GM18951 (cell line): Measurements from ENCODE around the gene TMEM238.

Source experiments
- POLR2A ChIP-seq: IDR thresholded peaks from 4 replicates; pipeline ENCODE4 v1.6.1; 2011; ENCODE audit warnings: mild to moderate bottlenecking; ENCODE audit not compliant: insufficient read length, insufficient read depth; ENCODE audit errors: extremely low read depth
- in situ Hi-C: fragments of 300-500 bp; cut with MboI; formaldehyde crosslinking; loops from one replicate; pipeline ENCODE4 v1.12.0; 2022; ENCODE audit warnings: low sequenced_read_pairs, mixed read lengths, inconsistent platforms; ENCODE audit not compliant: unreplicated experiment

The TMEM238 gene

DNA sequence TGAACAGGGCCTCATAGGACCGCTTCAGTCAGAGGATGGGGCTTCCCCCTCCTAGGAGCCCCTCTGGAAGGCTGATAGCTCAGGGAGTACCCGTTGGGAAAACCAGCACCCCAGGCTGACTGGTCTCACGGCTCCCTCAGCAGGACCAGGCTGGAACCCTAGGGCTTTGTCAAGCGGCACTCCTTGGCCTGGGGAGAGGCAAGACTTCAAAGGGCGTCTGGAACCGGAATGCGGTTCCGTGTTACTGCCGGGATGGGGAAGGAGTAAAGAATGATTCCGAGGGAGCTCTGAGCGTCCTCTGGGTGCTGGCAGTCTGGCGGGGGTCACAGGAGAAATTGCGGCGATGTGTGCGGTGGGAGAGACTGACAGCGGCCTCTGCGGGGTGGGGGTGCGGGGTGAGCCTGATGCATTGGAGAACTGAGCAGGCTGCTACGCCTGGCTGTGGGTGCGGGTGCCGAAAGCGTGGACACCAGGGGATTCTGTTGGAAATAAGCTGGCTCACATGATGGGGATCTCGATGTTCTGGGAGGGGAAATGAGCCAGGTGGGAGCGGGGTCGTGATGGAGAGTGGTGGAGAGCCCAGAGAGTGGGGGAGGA, 31.4 kb downstream of the TMEM238 start:
- no peak for TF ChIP-seq POLR2A
- in situ Hi-C loops = no loop called here

DNA sequence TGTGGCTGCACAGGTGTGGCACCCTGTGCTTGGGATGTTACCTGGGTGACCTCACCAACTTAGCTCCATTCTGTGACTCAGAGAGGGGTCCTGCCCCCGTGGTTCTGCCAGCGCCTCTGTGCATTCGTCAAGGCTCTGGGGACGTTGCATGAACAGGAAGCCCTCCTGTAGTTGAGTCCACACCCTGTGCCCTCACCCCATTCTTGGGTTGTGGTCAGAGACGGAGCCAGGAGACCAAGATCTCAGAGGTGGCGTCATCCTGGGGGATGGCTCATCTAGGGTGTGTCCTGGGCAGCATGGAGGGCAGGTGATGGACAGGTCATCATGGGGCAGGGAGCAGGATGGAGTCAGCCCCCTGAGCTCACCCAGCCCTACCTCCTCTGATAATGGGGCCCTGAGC, 32.1 kb downstream of the TMEM238 start:
- in situ Hi-C loops = no loop called here
- TF ChIP-seq POLR2A = no peak

DNA sequence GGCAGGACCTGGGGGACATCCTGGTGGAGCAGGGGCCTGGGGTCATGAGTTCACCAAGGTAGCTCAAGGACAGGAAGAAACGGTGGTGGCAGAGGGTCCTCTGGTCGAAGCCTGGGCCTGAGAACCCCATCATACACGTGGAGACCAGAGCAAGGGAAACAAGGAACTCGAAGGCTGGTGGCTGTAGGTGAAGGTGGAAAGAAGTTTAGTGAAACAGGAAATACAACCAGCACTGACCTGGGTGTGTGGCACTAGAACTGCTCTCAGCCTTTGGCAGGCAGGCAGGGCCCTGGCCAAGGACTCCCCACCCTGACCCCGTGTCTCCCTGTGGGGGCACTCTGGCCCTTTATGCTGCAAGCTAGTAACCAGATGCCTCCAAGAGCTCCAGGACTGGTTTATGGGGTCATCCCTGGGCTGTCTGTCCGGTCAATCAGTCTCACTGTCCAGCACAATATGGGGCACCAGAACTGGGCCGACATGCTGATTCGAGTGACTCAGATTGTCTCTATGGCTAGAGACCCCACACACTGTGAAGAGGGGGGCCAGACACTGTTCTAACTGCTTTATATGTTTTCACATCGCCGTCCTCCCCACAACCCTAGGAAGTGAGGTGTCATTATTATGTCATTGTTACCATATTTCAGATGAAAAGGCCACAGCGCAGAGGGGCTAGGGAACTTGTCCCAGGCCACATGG, 33.3 kb downstream of the TMEM238 start:
- in situ Hi-C loops = no loop called here
- no peak for TF ChIP-seq POLR2A

DNA sequence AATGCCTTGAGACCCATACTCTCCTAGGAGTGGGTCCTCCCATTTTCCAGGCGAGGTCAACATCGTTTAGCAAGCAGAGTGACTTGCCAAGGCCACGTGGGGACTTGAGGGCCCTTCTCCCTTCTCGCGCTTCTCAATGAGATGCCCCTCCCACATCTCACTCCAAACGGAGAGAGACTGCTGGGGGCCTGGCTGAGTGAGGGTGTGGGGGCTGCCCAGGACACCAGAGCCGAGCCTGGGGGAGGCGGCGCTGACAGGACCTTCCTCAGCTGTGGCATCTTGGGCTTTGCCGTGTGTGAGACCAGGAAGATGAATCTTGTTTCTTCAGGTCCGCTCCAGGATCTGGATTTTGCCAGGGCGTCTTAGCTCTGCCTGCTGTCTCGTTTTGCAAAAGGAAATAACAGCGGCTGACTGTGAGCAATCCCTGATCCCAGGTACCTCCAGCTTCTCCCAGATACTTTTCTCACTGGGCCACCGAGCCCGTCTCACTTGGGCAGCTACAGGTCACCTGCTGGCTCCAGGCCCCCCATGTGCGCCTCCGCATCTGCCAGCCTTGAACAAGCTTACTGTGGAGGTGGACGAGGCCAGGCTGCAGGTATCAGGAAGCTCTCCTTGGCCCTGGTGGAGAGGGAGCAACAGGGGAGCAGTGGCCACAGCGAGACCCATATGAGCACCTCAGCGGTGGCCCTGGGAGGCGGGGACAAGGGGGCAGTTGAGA, 35.6 kb downstream of the TMEM238 start:
- TF ChIP-seq POLR2A = no peak
- in situ Hi-C loops = no loop called here

DNA sequence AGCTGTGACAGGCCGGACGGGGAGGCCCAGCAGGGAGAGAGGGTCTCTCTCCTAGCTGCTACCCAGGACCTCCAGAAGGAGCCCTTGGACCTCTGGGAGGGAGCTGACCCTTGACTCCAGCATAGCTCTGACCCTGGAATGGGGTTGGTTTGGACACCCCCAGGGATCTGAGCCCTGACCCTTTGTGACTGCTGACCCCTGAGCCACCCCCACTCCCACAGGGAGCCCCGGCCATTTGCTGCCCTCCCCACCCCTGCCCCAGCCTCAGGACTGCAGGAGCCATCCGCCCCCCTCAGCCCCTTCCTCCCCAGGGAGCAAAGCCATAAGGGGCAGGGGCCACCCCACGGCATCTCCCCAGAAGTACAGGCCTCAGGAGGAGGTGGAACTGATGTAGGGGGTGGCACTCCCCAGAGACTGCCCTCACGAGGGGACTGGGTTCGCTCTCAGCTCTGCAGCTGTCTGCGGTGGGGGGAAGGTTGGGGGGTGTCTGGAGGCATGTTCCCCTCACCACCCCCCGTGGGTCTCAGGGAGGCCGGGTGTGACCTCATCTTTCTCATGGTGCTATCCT, 36.6 kb downstream of the TMEM238 start:
- in situ Hi-C loops = no loop called here
- no peak for TF ChIP-seq POLR2A

DNA sequence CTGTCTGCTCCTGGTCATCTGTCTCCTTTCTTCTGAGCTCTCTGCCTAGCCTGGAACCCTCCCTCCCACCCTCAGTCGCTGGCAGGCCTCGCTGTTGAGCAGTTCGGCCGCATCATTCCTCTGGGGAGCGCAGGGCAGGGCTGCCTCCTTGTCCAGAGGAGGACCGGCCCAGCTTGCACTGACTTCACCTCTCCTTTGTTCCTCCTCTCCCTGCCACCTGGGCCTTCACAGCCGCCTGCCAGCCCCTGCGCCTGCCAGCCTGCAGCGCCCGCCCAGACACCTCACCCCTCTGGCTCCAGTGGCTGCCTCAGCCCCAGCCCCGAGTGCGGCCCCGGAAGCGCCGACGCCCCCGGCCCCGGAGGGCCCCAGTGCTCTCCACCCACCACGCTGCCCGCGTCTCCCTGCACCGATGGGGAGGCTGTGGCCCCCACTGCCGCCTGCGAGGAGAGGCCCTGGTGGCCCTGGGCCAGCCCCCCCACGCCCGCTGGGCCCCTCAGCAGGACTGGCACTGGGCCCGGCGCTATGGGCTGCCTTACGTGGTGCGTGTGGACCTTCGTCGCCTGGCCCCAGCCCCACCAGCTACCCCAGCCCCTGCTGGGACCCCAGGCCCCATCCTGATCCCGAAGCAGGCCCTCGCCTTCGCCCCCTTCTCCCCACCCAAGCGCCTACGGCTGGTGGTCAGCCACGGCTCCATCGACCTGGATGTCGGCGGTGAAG, 37.2 kb downstream of the TMEM238 start:
- in situ Hi-C loops = no loop called here
- no peak for TF ChIP-seq POLR2A

DNA sequence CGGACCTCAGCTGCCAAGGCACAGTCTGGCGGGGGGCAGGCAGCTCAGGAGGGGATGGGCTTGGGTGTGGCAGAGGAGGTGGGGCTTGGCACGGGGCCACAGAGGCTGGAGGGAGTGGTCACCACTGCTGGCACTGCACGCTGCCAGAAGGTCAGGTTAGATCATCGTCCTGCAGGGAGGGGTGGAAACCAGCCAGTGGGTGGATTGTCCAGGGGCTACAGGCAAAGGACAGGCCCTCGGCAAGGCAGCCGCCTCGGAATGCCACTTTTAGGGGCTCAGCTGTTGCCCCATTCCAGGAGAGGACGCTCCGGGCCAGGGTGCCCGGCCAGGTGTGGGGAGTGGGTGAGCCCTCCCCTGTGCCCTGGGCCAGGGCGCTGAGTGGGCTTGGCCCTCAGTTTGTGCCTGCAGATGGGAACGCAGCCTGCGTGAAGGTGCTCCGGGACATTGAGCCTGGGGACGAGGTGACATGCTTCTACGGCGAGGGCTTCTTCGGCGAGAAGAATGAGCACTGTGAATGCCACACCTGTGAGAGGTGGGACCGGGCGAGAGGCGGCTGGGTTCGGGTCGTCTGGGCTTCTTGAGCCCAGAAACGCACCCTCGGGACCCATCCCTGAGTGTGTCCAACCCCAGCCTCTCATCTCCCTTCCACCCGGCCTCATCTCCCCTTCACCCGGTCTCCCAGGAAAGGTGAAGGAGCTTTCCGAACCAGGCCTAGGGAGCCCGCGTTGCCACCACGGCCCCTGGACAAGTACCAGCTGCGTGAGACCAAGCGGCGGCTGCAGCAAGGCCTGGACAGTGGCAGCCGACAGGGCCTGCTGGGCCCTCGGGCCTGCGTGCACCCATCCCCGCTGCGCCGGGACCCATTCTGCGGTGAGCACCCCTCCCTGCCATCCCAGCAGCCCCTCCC, 38.0 kb downstream of the TMEM238 start:
- in situ Hi-C loops = no loop called here
- TF ChIP-seq POLR2A = no peak

DNA sequence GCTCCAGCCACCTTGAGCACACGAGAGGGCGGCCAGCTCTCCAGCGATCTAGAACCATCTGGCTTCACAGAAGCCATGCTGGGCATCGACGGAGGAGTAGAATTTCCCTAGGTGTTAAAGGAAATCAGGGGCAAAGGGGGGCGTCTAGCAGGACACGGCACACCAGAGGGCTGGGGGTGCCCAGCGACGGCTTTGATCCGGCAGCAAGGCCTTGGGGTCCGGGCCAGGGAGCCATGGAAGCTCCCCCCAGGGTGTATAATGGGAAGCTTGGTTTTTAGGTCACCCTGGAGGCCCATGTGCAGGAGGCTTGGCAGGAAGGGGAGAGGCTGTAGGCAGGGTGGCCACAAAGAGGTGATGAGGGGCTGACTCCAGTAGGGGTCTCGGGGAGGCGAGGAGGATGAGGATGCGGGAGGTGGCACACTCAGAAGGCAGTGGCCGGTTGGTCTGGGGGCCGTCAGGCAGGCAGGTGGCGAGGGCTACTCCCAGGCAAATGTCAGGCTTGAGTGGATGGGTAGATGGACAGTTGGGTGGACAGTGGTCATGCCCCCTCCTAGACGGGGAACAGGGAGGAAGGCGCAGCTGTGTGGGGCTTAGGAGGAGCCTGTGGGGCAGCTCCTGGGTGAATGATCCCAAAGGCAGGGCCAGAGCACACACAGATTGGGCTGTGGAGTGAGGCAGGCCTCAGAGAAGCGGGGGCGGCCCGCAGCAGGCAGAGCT, 38.8 kb downstream of the TMEM238 start:
- TF ChIP-seq POLR2A = no peak
- in situ Hi-C loops = no loop called here

DNA sequence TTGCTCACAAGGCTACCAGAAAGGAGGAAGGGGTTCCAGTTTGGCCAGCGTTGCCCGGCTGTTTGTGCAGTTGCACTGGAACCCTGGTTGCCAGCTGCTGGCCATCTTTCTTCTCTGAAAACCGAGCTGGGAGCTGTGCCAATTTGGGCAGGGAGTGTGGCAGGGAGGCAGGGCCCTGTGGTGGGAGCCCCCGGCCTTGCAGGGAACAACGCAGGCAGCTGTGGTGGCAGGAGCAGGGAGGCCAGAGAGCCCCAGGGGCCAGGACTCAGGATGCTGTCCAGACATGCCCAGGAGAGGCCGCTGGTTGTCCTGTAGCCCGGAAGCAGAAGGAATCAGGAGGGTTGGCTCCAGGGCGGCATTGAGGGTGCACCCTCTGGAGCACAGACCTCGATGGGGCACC, 39.6 kb downstream of the TMEM238 start:
- no peak for TF ChIP-seq POLR2A
- in situ Hi-C loops = no loop called here

DNA sequence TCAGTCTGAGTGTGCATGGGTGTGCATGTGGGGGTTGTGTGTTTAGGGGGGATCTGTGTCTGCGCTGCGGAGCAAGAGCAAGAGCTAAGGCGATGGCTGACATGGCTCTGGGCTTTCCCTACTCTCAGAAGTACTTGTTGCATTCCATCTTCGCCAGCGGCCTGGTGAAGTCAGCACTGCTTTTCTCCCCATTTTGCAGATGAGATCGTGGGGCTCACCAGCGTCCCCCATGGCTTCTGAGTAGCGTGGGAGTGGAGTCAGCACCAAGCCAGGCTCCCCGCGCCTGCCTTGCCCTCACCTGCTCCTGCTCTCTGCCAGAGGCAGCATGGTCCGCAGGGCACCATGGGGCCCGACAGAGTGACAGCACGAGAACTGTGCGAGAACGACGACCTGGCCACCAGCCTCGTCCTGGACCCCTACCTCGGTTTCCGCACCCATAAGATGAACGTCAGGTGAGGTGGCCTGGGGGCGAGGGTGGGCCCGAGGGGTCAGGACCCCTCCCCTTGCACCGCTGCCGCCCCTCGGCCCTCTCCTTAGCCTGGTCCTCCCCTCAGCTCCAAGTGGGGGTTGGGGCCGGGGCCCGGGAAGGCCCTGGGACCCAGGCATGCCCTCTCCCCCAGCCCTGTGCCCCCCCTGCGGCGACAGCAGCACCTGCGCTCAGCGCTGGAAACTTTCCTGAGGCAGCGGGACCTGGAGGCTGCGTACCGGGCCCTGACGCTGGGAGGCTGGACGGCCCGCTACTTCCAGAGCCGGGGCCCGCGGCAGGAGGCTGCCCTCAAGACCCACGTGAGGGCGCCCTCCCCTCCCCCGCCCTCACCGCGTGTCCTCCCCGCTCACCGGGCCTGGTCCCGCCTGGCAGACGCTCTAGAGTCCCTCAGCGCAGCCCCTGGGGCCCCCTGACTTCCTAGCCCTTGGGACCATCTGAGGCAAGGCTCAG, 42.2 kb downstream of the TMEM238 start:
- in situ Hi-C loops = no loop called here
- TF ChIP-seq POLR2A = no peak

DNA sequence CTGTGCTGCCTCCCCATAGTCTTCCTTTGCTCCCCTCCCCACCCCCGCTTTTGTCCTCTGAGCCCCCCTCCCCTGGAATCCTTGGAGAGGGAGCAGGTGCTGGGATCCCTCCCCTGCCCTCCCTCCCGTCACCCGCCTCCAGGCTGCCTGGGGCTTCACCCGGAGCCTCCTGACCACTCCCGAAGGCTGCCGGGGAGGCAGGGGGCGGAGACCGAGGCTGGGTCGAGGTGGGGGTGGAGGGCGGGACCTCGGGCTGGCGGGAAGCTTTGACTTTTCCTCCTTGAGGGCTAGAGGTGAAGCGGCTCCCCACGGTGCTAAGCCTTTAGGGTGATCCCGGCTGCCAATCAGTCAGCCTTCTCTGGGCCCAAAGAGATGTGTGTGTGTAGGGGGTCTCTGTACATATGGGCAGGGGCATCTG, 42.9 kb downstream of the TMEM238 start:
- in situ Hi-C loops = no loop called here
- no peak for TF ChIP-seq POLR2A

DNA sequence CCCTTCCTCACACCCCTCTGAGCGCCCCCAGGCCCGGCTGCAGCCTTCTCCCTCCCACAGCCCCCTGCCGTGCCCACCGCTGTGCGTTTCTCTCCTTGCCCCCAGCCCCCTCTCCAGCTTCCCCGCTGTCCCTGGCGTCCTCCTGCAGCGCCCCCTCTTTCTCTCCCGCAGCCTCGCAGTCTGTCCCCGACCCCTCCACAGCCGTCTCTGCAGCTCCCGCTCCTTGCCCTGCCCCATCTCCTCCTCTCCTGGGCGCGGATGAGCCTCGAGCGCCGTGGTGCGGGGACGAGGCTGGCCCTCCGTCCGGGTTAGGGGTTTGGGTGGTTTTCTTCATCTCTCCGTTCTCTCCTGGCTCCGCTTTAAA, 43.3 kb downstream of the TMEM238 start:
- TF ChIP-seq POLR2A = no peak
- in situ Hi-C loops = no loop called here
